Skeletal muscle satellite cell (primary cell): ENCODE results near the gene LCE3D. TPM values are rescaled to one million over a fixed set of nuclear protein-coding genes. Genes with fewer than 3 reads are reported as not detected.

ENCODE experiments used
- small RNA-seq: library from RNA; depleted of rRNA; stranded (forward); fragments of <200 nt; gene quantifications from one replicate; pipeline ENCODE3, GENCODE V24; 2012

The LCE3D gene

Small RNA genes within 50 kb of the gene (small RNA-seq; reads per million reads assigned to genes)
- gene LCE3A = not detected
- not detected for gene LCE3B
